ENCODE measurements around the gene CYB5R4. TPM values are rescaled to one million over a fixed set of nuclear protein-coding genes. Genes with fewer than 3 reads are reported as not detected.
A peak's percentile ranks its signal among the peaks of the same experiment; 100 is the strongest.
"Not testable (repeated sequence)": the region's sequence is repeated elsewhere in the genome, so short reads cannot be mapped to it uniquely, and the experiment has no call there.

CYB5R4 gene
- total and polyA plus RNA-seq, 4 donors = 11.1 to 14.8 (median 12.4) TPM

DNA sequence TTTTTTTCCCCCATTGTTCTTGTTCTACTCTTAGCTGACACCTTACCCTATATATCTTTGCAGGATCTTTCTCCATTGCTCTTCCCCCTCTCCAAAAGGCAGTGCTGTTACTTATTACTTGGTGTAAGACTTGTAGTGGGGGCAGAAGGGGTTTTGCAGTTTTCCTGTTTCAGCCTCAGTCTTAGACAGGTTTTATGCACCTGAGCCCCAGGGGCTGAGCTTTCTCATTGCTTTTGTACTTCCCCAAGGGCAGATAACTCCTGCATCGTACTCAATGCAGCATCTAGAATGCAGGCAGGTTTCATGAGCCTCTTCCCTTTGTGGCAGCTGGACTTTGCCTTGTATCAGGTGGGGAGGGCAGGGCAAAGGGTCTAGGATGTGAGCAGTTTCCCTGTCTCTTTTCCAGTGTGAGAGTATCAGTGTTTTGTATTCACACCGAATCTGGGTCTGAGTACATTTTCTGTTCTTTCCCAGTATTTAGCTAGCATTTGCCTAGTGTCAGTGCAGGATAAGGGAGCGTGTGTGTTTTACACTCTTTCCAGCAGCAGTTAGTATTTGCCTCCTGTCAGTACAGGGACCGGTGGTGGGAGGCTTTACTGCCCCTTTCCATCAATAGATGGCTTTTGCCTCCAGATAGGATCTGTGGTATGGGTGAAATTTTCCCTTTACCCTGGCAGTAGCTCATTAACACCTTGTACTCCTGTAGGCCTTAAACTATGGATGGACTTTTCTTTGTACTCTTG, 19.6 kb downstream of the CYB5R4 start:
- Histone ChIP-seq H3K4me3 (ENCODE audit: low read depth, low read length) (no peak overlapping the region), H3K9me3 (ENCODE audit: control insufficient read depth, insufficient read depth, low read length) (no peaks in the 10 kb centered on the region), H3K36me3 (ENCODE audit: control insufficient read depth, insufficient read depth, low read length) (no peaks in the 10 kb centered on the region), H3K27me3 (ENCODE audit: control insufficient read depth, insufficient read depth, low read length) (no peaks in the 10 kb centered on the region), H3K27ac (ENCODE audit: low read depth, low read length) (no peak overlapping the region), H3K4me1 (ENCODE audit: control insufficient read depth, insufficient read depth, low read length) (no peaks in the 10 kb centered on the region)
- DNase-seq (ENCODE audit: low read depth in 4 of 6, low spot score in 6 of 6) = no peak
- WGBS (ENCODE audit: insufficient coverage) = 70% methylated on average over 2 of the region's 4 CpGs

GRCh38 chr6:83879746-83880145, 20.3 kb downstream of the CYB5R4 start:
- Histone ChIP-seq H3K36me3 (ENCODE audit: control insufficient read depth, insufficient read depth, low read length) (no peaks in the 10 kb centered on the region), H3K4me3 (ENCODE audit: low read depth, low read length) (no peak overlapping the region), H3K27me3 (ENCODE audit: control insufficient read depth, insufficient read depth, low read length) (no peaks in the 10 kb centered on the region), H3K4me1 (ENCODE audit: control insufficient read depth, insufficient read depth, low read length) (no peaks in the 10 kb centered on the region), H3K27ac (ENCODE audit: low read depth, low read length) (no peak overlapping the region), H3K9me3 (ENCODE audit: control insufficient read depth, insufficient read depth, low read length) (no peaks in the 10 kb centered on the region)
- no peak for DNase-seq (ENCODE audit: low read depth in 4 of 6, low spot score in 6 of 6)
- 93% methylated on average over 3 of the region's 4 CpGs for WGBS (ENCODE audit: insufficient coverage)

DNA sequence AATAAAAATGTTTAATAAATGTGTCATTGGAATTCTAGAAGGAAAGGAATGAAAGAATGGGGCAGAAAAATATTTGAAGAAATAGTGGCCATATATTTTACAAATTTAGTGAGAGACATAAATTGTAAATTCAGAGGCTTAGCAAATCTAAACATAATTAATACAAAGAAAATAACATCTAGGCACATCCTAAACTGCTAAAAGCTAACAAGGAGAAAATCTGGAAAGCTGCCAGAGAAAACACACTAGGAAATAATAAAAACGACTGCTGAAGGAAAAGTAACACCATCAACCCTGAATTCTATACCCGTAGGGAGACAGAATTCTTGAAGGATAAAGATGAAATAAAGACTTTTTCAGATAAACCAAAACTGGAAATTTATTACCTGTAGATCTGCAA, 23.8 kb downstream of the CYB5R4 start:
- H3K36me3 ChIP-seq (ENCODE audit: control insufficient read depth, insufficient read depth, low read length) = no peaks in the 10 kb centered on the region
- no CpG with 5 or more reads among the region's 2 CpGs for WGBS (ENCODE audit: insufficient coverage)

DNA sequence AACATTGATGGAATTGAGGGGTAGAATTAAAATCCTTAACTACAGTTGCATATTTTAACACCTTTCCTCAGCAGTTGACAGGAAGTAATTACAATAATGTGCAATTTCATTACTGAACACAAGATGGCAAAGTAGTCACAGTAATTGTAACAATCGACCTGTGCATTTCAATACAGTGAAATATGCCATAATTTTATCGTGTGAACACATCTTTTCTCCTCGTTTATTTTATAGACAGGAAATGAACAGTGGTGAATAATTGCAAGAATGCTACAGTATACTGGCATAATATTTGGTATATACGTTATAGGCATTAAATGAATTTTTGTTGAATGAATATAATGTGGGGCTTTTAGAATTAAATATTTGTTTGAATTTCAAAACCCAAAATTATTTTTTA, 25.0 kb downstream of the CYB5R4 start:
- WGBS (ENCODE audit: insufficient coverage) = no CpG with 5 or more reads among the region's 4 CpGs
- Histone ChIP-seq H3K4me1 (ENCODE audit: control insufficient read depth, insufficient read depth, low read length) (no peaks in the 10 kb centered on the region), H3K36me3 (ENCODE audit: control insufficient read depth, insufficient read depth, low read length) (no peaks in the 10 kb centered on the region), H3K4me3 (ENCODE audit: low read depth, low read length) (no peak overlapping the region), H3K27me3 (ENCODE audit: control insufficient read depth, insufficient read depth, low read length) (no peaks in the 10 kb centered on the region), H3K27ac (ENCODE audit: low read depth, low read length) (no peak overlapping the region), H3K9me3 (ENCODE audit: control insufficient read depth, insufficient read depth, low read length) (peaks cover 5% of the 10 kb centered on the region)
- DNase-seq (ENCODE audit: low read depth in 4 of 6, low spot score in 6 of 6) = peak in 5 of 6 donors; percentile 20 to 88 (median 31)

More for the DNA sequence above, 23.8 kb downstream of the CYB5R4 start:
- Histone ChIP-seq H3K27ac (ENCODE audit: low read depth, low read length) (no peak overlapping the region), H3K9me3 (ENCODE audit: control insufficient read depth, insufficient read depth, low read length) (no peaks in the 10 kb centered on the region), H3K4me3 (ENCODE audit: low read depth, low read length) (no peak overlapping the region), H3K4me1 (ENCODE audit: control insufficient read depth, insufficient read depth, low read length) (no peaks in the 10 kb centered on the region), H3K27me3 (ENCODE audit: control insufficient read depth, insufficient read depth, low read length) (no peaks in the 10 kb centered on the region)
- no peak for DNase-seq (ENCODE audit: low read depth in 4 of 6, low spot score in 6 of 6)

DNA sequence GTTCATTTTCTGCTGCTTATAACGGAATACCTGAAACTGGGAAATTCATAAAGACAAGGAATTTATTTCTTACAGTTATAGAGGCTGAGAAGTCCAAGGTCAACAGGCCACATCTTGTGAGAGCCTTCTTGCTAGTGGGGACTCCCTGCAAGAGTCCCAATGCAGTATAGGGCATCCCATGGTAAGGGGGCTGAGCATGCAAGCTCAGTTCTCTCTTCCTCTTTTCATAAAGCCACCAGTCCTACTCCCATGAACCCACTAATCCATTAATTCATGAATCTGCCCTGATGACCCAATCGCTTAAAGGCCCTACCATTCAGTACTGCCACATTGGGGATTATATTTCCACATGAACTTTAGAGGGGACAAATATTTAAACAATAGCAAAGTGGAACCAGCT, 26.5 kb downstream of the CYB5R4 start:
- no peaks in the 10 kb centered on the region for H3K36me3 ChIP-seq (ENCODE audit: control insufficient read depth, insufficient read depth, low read length)
- peaks cover 6% of the 10 kb centered on the region for H3K9me3 ChIP-seq (ENCODE audit: control insufficient read depth, insufficient read depth, low read length)
- no peaks in the 10 kb centered on the region for H3K27me3 ChIP-seq (ENCODE audit: control insufficient read depth, insufficient read depth, low read length)
- DNase-seq (ENCODE audit: low read depth in 4 of 6, low spot score in 6 of 6) = no peak
- no CpG with 5 or more reads among the region's 2 CpGs for whole genome bisulfite sequencing (ENCODE audit: insufficient coverage)
- H3K4me1 ChIP-seq (ENCODE audit: control insufficient read depth, insufficient read depth, low read length) = no peaks in the 10 kb centered on the region
- H3K4me3 ChIP-seq (ENCODE audit: low read depth, low read length) = no peak overlapping the region
- no peak overlapping the region for H3K27ac ChIP-seq (ENCODE audit: low read depth, low read length)

- Histone ChIP-seq H3K27ac (ENCODE audit: low read depth, low read length) (no peak overlapping the region), H3K4me3 (ENCODE audit: low read depth, low read length) (no peak overlapping the region), H3K27me3 (ENCODE audit: control insufficient read depth, insufficient read depth, low read length) (no peaks in the 10 kb centered on the region), H3K36me3 (ENCODE audit: control insufficient read depth, insufficient read depth, low read length) (no peaks in the 10 kb centered on the region), H3K4me1 (ENCODE audit: control insufficient read depth, insufficient read depth, low read length) (no peaks in the 10 kb centered on the region), H3K9me3 (ENCODE audit: control insufficient read depth, insufficient read depth, low read length) (peaks cover 6% of the 10 kb centered on the region)
- no peak for DNase-seq (ENCODE audit: low read depth in 4 of 6, low spot score in 6 of 6)
- WGBS (ENCODE audit: insufficient coverage) = no CpG with 5 or more reads among the region's 1 CpG
These were observed 30.1 kb downstream of the CYB5R4 start for GRCh38 chr6:83889621-83890020.

DNA sequence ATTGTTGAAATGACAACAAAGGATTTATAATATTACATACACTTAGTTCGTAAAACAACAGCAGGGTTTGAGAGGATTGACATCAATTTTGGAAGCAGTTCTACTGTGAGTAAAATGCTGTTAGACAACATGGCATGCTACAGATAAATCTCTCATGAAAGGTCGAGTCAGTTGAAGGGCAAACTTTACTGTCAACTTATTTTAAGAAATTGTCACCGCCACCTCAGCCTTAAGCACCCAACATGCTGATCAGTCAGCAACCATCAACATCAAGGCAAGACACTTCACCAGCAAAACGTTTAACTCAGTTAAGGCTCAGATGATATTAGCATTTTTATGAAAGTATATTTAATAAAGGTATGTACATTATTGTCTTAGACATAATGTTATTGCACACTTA, 31.0 kb downstream of the CYB5R4 start:
- H3K36me3 ChIP-seq (ENCODE audit: control insufficient read depth, insufficient read depth, low read length) = peaks cover 2% of the 10 kb centered on the region
- no peaks in the 10 kb centered on the region for H3K27me3 ChIP-seq (ENCODE audit: control insufficient read depth, insufficient read depth, low read length)
- no peak for DNase-seq (ENCODE audit: low read depth in 4 of 6, low spot score in 6 of 6)
- no peak overlapping the region for H3K4me3 ChIP-seq (ENCODE audit: low read depth, low read length)
- H3K27ac ChIP-seq (ENCODE audit: low read depth, low read length) = no peak overlapping the region
- 95% methylated on average over 2 of the region's 4 CpGs for WGBS (ENCODE audit: insufficient coverage)
- no peaks in the 10 kb centered on the region for H3K4me1 ChIP-seq (ENCODE audit: control insufficient read depth, insufficient read depth, low read length)
- H3K9me3 ChIP-seq (ENCODE audit: control insufficient read depth, insufficient read depth, low read length) = peaks cover 6% of the 10 kb centered on the region

GRCh38 chr6:83891586-83891985, 32.1 kb downstream of the CYB5R4 start:
- 90% methylated on average over 1 of the region's 4 CpGs for WGBS (ENCODE audit: insufficient coverage)
- Histone ChIP-seq H3K4me1 (ENCODE audit: control insufficient read depth, insufficient read depth, low read length) (no peaks in the 10 kb centered on the region), H3K27me3 (ENCODE audit: control insufficient read depth, insufficient read depth, low read length) (no peaks in the 10 kb centered on the region), H3K4me3 (ENCODE audit: low read depth, low read length) (no peak overlapping the region), H3K9me3 (ENCODE audit: control insufficient read depth, insufficient read depth, low read length) (peaks cover 6% of the 10 kb centered on the region), H3K36me3 (ENCODE audit: control insufficient read depth, insufficient read depth, low read length) (peaks cover 2% of the 10 kb centered on the region), H3K27ac (ENCODE audit: low read depth, low read length) (no peak overlapping the region)
- DNase-seq (ENCODE audit: low read depth in 4 of 6, low spot score in 6 of 6) = no peak

DNA sequence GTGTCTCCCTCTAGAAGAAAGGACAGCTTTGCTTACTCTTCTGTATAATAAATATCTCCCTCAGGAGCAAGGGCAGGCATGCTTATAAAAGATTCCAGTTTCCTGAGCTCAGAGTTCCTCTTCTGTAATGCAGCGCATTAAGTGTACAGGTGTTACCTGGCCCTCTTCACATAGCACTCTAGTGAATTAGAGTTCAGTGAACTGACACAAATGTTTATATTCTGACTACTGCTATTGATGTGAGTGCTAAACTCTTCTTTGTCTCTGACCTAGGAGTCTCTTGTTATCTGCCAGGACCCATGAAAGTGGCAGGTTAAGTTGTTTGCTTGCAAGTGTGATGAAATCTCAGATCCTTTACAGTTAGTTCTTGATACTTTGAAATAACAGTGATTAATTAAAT, 33.5 kb downstream of the CYB5R4 start:
- H3K4me1 ChIP-seq (ENCODE audit: control insufficient read depth, insufficient read depth, low read length) = no peaks in the 10 kb centered on the region
- H3K27me3 ChIP-seq (ENCODE audit: control insufficient read depth, insufficient read depth, low read length) = no peaks in the 10 kb centered on the region
- peaks cover 2% of the 10 kb centered on the region for H3K36me3 ChIP-seq (ENCODE audit: control insufficient read depth, insufficient read depth, low read length)
- H3K4me3 ChIP-seq (ENCODE audit: low read depth, low read length) = no peak overlapping the region
- no peak overlapping the region for H3K27ac ChIP-seq (ENCODE audit: low read depth, low read length)
- no CpG with 5 or more reads among the region's 1 CpG for WGBS (ENCODE audit: insufficient coverage)
- DNase-seq (ENCODE audit: low read depth in 4 of 6, low spot score in 6 of 6) = peak in 1 of 6 donors; percentile 12
- H3K9me3 ChIP-seq (ENCODE audit: control insufficient read depth, insufficient read depth, low read length) = peaks cover 6% of the 10 kb centered on the region

- not testable (repeated sequence) for H3K27ac ChIP-seq (ENCODE audit: low read depth, low read length); H3K9me3 ChIP-seq (ENCODE audit: control insufficient read depth, insufficient read depth, low read length); H3K27me3 ChIP-seq (ENCODE audit: control insufficient read depth, insufficient read depth, low read length); H3K4me3 ChIP-seq (ENCODE audit: low read depth, low read length); H3K36me3 ChIP-seq (ENCODE audit: control insufficient read depth, insufficient read depth, low read length); DNase-seq (ENCODE audit: low read depth in 4 of 6, low spot score in 6 of 6); H3K4me1 ChIP-seq (ENCODE audit: control insufficient read depth, insufficient read depth, low read length)
- no CpG with 5 or more reads among the region's 2 CpGs for WGBS (ENCODE audit: insufficient coverage)
These were observed 37.6 kb downstream of the CYB5R4 start for GRCh38 chr6:83897094-83897493.

Measured in spinal cord (tissue), 10 donors.